Stomach (tissue), 9 donors: ENCODE data around the gene STAU1. TPM values are rescaled to one million over a fixed set of nuclear protein-coding genes. Genes with fewer than 3 reads are reported as not detected.
"Not testable (repeated sequence)": the region's sequence is repeated elsewhere in the genome, so short reads cannot be mapped to it uniquely, and the experiment has no call there.

Experiments
- DNase-seq, 2 donors: peaks; one replicate each; pipeline versions ENCODE4 v3.0.0 to v3.0.0-alpha.2; 2013 to 2019
- H3K27ac ChIP-seq, 5 donors: fragments of 200-600 bp in 4 of 5; sonication (generic) in 4 of 5; one replicate each; pipeline ENCODE4 v1.5.1; 2013 to 2019; ENCODE audit warnings: mild to moderate bottlenecking in 1 of 5, moderate library complexity in 1 of 5
- H3K27me3 ChIP-seq, 3 donors: fragments of 200-600 bp; sonication (generic); one replicate each; pipeline ENCODE4 v1.5.1; 2017 to 2019; ENCODE audit warnings: mixed run types in 1 of 3
- H3K36me3 ChIP-seq, 4 donors: fragments of 200-600 bp; sonication (generic); 1 replicate in 3 of 4; 2 replicates in 1 of 4; pipeline ENCODE4 v1.5.1; 2016 to 2019
- H3K4me1 ChIP-seq, 4 donors: fragments of 200-600 bp; sonication (generic); one replicate each; pipeline ENCODE4 v1.5.1; 2016 to 2019
- H3K4me3 ChIP-seq, 4 donors: fragments of 200-600 bp; sonication (generic) in 3 of 4; one replicate each; pipeline ENCODE4 v1.5.1; 2016 to 2019; ENCODE audit warnings: mild to moderate bottlenecking in 1 of 4
- H3K9me3 ChIP-seq, 4 donors: fragments of 200-600 bp; sonication (generic); one replicate each; pipeline ENCODE4 v1.5.1; 2016 to 2019
- EP300 ChIP-seq: sonication (generic); formaldehyde crosslinking; IDR thresholded peaks from one replicate; pipeline ENCODE4 v1.6.1; 2017; ENCODE audit warnings: antibody characterized with exemption
- POLR2A ChIP-seq, 4 donors: fragments of 450-650 bp; IDR thresholded peaks; one replicate each; pipeline ENCODE4 v1.6.1; 2016; ENCODE audit warnings: antibody characterized with exemption in 4 of 4, control low read depth in 2 of 4, mild to moderate bottlenecking in 1 of 4, moderate library complexity in 1 of 4
- POLR2AphosphoS5 ChIP-seq, 3 donors: sonication (generic); formaldehyde crosslinking; IDR thresholded peaks; one replicate each; pipeline ENCODE4 v1.6.1; 2016; ENCODE audit warnings: antibody characterized with exemption in 3 of 3
- WGBS, 5 donors: extraction: QIAGEN DNeasy Blood & Tissue Kit in 3 of 5; methylation state at CpG; one replicate each; pipeline versions ENCODE4 v1.1.5 to v1.1.7; 2013 to 2018; 5-methylcytosine and 5-hydroxymethylcytosine counted together
- intact Hi-C: fragments of 100-400 bp; cut with DNase I; formaldehyde crosslinking; loops from one replicate; pipeline ENCODE4 v1.15.1; 2023; ENCODE audit warnings: low total_unique reads
- polyA plus RNA-seq, 3 donors: library from polyadenylated mRNA; stranded (reverse); fragments of 200-250 nt; gene quantifications; one replicate each; pipeline ENCODE4 v1.2.3, GENCODE V29; 2013
- total RNA-seq, 5 donors: library from RNA; depleted of rRNA; stranded (reverse); fragments of >200 nt; gene quantifications; one replicate each; pipeline versions ENCODE4 v1.1.0 to v1.2.3, GENCODE V29; 2014 to 2016
- TF ChIP-seq, protein P1 (sequence below), 7 experiments: fragments of 450-650 bp in 4 of 7; fragments of 200-600 bp in 3 of 7; sonication (generic) in 3 of 7; IDR thresholded peaks; one replicate each; pipeline ENCODE4 v1.5.1; 2016 to 2019; ENCODE audit warnings: antibody characterized with exemption in 7 of 7, control low read depth in 2 of 7, mild to moderate bottlenecking in 1 of 7
- donor health status: healthy with polysubstance abuse.
- donor health status: Bipolar disorder and iron deficiency.
- donor health status: healthy.

STAU1 gene
- total and polyA plus RNA-seq, 8 donors, result 33.0 to 129 (median 56.5) TPM

DNA sequence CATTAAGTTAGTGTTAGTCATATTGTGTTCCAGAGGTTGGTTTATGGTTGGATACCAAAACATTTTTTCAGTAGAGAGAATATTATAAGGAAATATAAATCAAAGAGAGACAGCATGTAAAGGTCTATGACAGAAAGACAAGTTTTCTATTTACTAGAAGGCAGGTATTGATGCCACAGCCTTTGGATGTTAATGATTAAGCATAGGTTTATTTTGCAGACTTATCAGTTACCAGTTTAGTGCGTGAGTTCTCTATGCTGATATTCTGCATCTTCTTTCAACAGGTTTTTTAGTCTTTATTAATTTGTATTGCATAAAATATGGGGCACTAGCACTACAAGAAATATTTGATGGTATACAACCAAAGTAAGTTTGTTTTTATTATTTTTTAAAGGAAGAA lies 96.4 kb downstream of the STAU1 start:
- Histone ChIP-seq H3K4me3 (no peak overlapping the region), H3K9me3 (no peaks in the 10 kb centered on the region), H3K4me1 (no peaks in the 10 kb centered on the region), H3K27ac (no peak overlapping the region), H3K36me3 (peaks cover 55 to 100% (median 100%) of the 10 kb centered on the region in 4 donors), H3K27me3 (no peaks in the 10 kb centered on the region)
- no peak for DNase-seq
- WGBS, 5 donors, result 28 to 59% (median 49%) methylated on average over 1 of the region's 1 CpG
- intact Hi-C loops, result no loop called here
- TF ChIP-seq, protein P1, sequence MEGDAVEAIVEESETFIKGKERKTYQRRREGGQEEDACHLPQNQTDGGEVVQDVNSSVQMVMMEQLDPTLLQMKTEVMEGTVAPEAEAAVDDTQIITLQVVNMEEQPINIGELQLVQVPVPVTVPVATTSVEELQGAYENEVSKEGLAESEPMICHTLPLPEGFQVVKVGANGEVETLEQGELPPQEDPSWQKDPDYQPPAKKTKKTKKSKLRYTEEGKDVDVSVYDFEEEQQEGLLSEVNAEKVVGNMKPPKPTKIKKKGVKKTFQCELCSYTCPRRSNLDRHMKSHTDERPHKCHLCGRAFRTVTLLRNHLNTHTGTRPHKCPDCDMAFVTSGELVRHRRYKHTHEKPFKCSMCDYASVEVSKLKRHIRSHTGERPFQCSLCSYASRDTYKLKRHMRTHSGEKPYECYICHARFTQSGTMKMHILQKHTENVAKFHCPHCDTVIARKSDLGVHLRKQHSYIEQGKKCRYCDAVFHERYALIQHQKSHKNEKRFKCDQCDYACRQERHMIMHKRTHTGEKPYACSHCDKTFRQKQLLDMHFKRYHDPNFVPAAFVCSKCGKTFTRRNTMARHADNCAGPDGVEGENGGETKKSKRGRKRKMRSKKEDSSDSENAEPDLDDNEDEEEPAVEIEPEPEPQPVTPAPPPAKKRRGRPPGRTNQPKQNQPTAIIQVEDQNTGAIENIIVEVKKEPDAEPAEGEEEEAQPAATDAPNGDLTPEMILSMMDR (IDR thresholded peaks at IDR 0.05), result no peak
- TF ChIP-seq EP300 (no peak), POLR2A (IDR thresholded peaks at IDR 0.05) (no peak), POLR2AphosphoS5 (IDR thresholded peaks at IDR 0.05) (no peak)

DNA sequence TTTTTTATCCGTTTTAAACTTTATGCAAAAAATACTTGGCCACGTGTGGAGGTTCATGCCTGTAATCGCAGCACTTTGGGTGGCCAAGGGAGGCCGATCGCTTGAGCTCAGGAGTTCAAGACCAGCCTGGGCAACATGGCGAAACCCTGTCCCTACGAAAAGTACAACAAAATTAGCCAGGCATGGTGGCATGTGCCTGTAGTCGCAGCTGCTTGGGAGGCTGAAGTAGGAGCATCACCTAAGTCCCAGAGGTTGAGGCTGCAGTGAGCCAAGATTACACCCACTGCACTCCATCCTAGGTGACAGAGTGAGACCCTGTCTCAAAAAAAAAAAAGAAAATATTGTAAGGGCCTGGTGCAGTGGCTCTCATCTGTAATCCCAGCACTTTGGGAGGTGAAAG lies 97.0 kb downstream of the STAU1 start:
- no peaks in the 10 kb centered on the region for H3K4me1 ChIP-seq
- no peak overlapping the region for H3K27ac ChIP-seq
- no peaks in the 10 kb centered on the region for H3K9me3 ChIP-seq
- no peaks in the 10 kb centered on the region for H3K27me3 ChIP-seq
- H3K36me3 ChIP-seq, result peaks cover 55 to 100% (median 100%) of the 10 kb centered on the region in 4 donors
- no peak overlapping the region for H3K4me3 ChIP-seq
- TF ChIP-seq POLR2A (IDR thresholded peaks at IDR 0.05), result no peak
- intact Hi-C loops, result no loop called here
- 95 to 98% (median 97%) methylated on average over 8 of the region's 8 CpGs for WGBS, 5 donors
- no peak for DNase-seq

DNA sequence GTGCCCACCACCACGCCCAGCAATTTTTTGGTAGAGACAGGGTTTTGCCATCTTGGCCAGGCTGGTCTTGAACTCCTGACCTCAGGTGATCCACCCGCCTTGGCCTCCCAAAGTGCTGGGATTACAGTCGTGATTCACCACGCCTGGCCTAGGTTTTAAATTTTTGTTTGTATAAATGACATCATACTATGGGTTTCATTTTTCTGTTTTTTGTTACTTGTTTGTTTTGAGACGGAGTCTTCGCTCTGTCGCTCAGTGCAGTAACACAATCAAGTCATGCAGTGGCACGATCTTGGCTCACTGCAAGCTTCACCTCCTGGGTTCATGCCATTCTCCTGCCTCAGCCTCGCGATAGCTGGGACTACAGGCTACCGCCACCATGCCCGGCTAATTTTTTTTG lies 105.8 kb downstream of the STAU1 start:
- H3K27me3 ChIP-seq, H3K4me1 ChIP-seq, DNase-seq, H3K4me3 ChIP-seq, H3K27ac ChIP-seq, intact Hi-C loops, H3K9me3 ChIP-seq: not testable (repeated sequence)
- peaks cover 58 to 100% (median 100%) of the 10 kb centered on the region in 4 donors for H3K36me3 ChIP-seq
- whole genome bisulfite sequencing, 5 donors, result 94 to 97% (median 96%) methylated on average over 12 of the region's 12 CpGs

DNA sequence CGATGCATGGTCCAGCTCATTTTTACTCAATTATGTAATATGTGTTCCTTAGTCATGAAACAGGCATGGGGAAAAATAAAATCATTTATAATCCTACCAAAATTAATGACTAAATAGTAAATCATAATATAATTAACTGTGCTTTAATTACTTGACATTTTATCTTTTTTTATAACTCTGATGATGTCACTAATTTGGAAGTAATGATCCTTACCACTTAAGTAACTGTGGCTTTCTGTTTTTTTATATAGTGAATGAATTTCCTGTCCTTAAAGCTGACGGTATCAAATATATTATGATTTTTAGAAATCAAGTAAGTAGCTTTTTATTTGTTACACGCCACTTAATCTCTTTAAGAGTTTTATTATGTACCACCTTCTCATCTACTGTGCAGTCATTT lies 109.8 kb downstream of the STAU1 start:
- intact Hi-C loops, result no loop called here
- Histone ChIP-seq H3K36me3 (peaks cover 55 to 100% (median 100%) of the 10 kb centered on the region in 4 donors), H3K27me3 (no peaks in the 10 kb centered on the region), H3K4me3 (no peak overlapping the region), H3K9me3 (no peaks in the 10 kb centered on the region), H3K4me1 (no peaks in the 10 kb centered on the region), H3K27ac (no peak overlapping the region)
- TF ChIP-seq POLR2AphosphoS5 (IDR thresholded peaks at IDR 0.05) (no peak), EP300 (no peak), POLR2A (IDR thresholded peaks at IDR 0.05) (no peak)
- TF ChIP-seq, protein P1 (IDR thresholded peaks at IDR 0.05), result no peak
- WGBS, 5 donors, result 87 to 95% (median 90%) methylated on average over 3 of the region's 3 CpGs
- no peak for DNase-seq

DNA sequence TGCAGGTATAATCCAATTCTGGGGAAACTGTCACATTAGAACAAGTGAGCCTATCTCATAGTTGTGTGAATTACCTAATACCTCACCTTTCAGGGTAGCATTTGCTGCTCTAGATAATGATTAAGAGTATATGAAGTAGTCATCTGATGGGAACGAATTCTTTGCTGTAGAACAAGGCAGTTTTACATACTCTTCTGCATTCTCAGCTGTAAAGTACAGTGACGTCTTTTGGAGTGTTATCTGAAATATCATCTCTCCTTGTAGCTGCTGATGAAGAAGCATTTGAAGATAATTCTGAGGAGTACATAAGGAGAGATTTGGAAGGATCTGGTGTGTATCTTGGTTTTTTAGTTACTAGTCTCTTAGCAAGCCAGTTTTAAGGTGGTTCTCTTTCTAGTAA lies 113.6 kb downstream of the STAU1 start:
- intact Hi-C loops, result no loop called here
- WGBS, 5 donors, result 39 to 91% (median 87%) methylated on average over 2 of the region's 2 CpGs
- no peak overlapping the region for H3K27ac ChIP-seq
- no peak for DNase-seq
- no peaks in the 10 kb centered on the region for H3K9me3 ChIP-seq
- H3K36me3 ChIP-seq, result peaks cover 56 to 100% (median 99%) of the 10 kb centered on the region in 4 donors
- no peak for TF ChIP-seq EP300
- no peak for TF ChIP-seq POLR2A (IDR thresholded peaks at IDR 0.05)
- no peaks in the 10 kb centered on the region for H3K4me1 ChIP-seq
- no peak overlapping the region for H3K4me3 ChIP-seq
- no peaks in the 10 kb centered on the region for H3K27me3 ChIP-seq

Other genes starting within 250 kb of the STAU1 start
- 10 to 100 TPM in 4 of 5 donors, 1 to 10 TPM in 1; 2.0 to 66.1 (median 37.1) TPM for gene CSE1L, start 142.0 kb downstream of the STAU1 start, total RNA-seq
- 10 to 100 TPM; 19.4 to 29.2 (median 23.8) TPM for gene CSE1L, start 142.0 kb downstream of the STAU1 start, polyA plus RNA-seq
- gene DDX27, start 31.1 kb upstream of the STAU1 start, total RNA-seq, result 10 to 100 TPM; 11.7 to 38.2 (median 36.2) TPM
- gene DDX27, start 31.1 kb upstream of the STAU1 start, polyA plus RNA-seq, result 10 to 100 TPM; 21.0 to 21.5 (median 21.4) TPM
- gene ZNFX1, start 89.7 kb upstream of the STAU1 start, total RNA-seq, result 10 to 100 TPM in 4 of 5 donors, 1 to 10 TPM in 1; 5.2 to 29.6 (median 26.1) TPM
- gene ZNFX1, start 89.7 kb upstream of the STAU1 start, polyA plus RNA-seq, result 1 to 10 TPM; 5.8 to 8.4 (median 6.4) TPM